ENCODE results near the gene ZNF141.

- TF ChIP-seq EZH2 (IDR thresholded peaks at IDR 0.05; ENCODE audit: low read depth, unreplicated experiment) (no peak), POLR2AphosphoS5 (IDR thresholded peaks at IDR 0.05; ENCODE audit: low read depth) (peak; percentile 95)
- TF ChIP-seq, protein P1, sequence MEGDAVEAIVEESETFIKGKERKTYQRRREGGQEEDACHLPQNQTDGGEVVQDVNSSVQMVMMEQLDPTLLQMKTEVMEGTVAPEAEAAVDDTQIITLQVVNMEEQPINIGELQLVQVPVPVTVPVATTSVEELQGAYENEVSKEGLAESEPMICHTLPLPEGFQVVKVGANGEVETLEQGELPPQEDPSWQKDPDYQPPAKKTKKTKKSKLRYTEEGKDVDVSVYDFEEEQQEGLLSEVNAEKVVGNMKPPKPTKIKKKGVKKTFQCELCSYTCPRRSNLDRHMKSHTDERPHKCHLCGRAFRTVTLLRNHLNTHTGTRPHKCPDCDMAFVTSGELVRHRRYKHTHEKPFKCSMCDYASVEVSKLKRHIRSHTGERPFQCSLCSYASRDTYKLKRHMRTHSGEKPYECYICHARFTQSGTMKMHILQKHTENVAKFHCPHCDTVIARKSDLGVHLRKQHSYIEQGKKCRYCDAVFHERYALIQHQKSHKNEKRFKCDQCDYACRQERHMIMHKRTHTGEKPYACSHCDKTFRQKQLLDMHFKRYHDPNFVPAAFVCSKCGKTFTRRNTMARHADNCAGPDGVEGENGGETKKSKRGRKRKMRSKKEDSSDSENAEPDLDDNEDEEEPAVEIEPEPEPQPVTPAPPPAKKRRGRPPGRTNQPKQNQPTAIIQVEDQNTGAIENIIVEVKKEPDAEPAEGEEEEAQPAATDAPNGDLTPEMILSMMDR (conservative IDR thresholded peaks at IDR 0.05; ENCODE audit: low read depth in 2 of 2) = no peak
These were observed 32.5 kb upstream of the ZNF141 start, which contains the start of gene ZNF732 for GRCh38 chr4:304969-305680.

Measured in GM23338 (cell line).